ENCODE data around the gene TSPEAR. TPM values are rescaled to one million over a fixed set of nuclear protein-coding genes. Genes with fewer than 3 reads are reported as not detected.

TSPEAR gene
- total and polyA plus RNA-seq, 2 donors (not counting 1 experiment from before 2014, with no cell fraction given), result not detected

DNA sequence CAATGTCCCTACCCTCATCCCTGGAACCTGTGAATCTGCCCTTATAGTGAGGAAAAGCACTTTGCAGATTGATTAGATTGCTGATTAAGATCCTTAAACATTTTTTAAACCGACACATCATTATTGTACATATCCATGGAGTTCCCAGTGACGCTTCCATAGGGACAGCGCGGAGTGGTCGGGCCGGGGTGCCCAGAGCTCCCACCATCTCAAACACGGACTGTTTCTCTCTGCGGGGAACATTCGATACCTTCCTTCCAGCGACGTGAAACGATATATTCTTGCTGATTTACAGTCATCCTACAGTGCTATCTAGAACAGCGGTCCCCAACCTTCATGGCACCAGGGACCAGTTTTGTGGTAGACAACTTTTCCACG, 10.4 kb downstream of the TSPEAR start:
- Histone ChIP-seq H3K79me2 (ENCODE audit: control insufficient read depth, insufficient read depth, low read length) (no peaks in the 10 kb centered on the region), H3K4me1 (ENCODE audit: control insufficient read depth in 2 of 2, insufficient read depth in 2 of 2, low read length in 2 of 2) (no peaks in the 10 kb centered on the region), H3K9ac (ENCODE audit: low read length) (no peak overlapping the region), H3K27me3 (replicated peaks in 1 of 4; ENCODE audit: control extremely low read depth in 1 of 4, control insufficient read depth in 3 of 4, insufficient read depth in 4 of 4, low read length in 3 of 4) (peaks cover 0 to 60% (median 20%) of the 10 kb centered on the region in 4 experiments), H4K20me1 (ENCODE audit: control insufficient read depth, insufficient read depth, low read length, poor library complexity, severe bottlenecking) (no peaks in the 10 kb centered on the region), H3K4me3 (ENCODE audit: control extremely low read depth in 1 of 5, extremely low read depth in 1 of 5, insufficient read depth in 1 of 5, low read depth in 2 of 5, low read length in 4 of 5) (no peak overlapping the region), H2AFZ (ENCODE audit: insufficient read depth, low read depth, low read length, poor library complexity, severe bottlenecking) (no peak overlapping the region), H3K36me3 (replicated peaks in 1 of 2; ENCODE audit: control extremely low read depth in 1 of 2, control insufficient read depth in 1 of 2, extremely low read depth in 1 of 2, insufficient read depth in 2 of 2, low read length in 1 of 2) (no peaks in the 10 kb centered on the region), H3K9me3 (ENCODE audit: control extremely low read depth in 1 of 3, control insufficient read depth in 2 of 3, insufficient read depth in 1 of 3, low read length in 2 of 3) (peaks cover 0 to 24% (median 4%) of the 10 kb centered on the region in 3 donors), H3K27ac (ENCODE audit: low read length in 2 of 2) (no peak overlapping the region), H3K4me2 (replicated peaks; ENCODE audit: low read depth, low read length, poor library complexity, severe bottlenecking) (no peak overlapping the region)
- 77% methylated on average over 11 of the region's 14 CpGs for WGBS (ENCODE audit: insufficient coverage)
- intact Hi-C loops (cut with micrococcal nuclease), result no loop called here
- DNase-seq (no peak), ATAC-seq (ENCODE audit: low read depth) (no peak)
- Mint-ChIP-seq H3K9me3 (ENCODE audit: insufficient read depth) (peaks cover 4% of the 10 kb centered on the region), H3K27ac (no peak overlapping the region), H3K27me3 (peaks cover 67% of the 10 kb centered on the region), H3K4me3 (no peak overlapping the region), H3K4me1 (no peaks in the 10 kb centered on the region)
- TF ChIP-seq EZH2 (IDR thresholded peaks at IDR 0.05; ENCODE audit: borderline replicate concordance, insufficient read depth, low read depth, low read length, poor library complexity, severe bottlenecking), result no peak
- TF ChIP-seq, protein P1, sequence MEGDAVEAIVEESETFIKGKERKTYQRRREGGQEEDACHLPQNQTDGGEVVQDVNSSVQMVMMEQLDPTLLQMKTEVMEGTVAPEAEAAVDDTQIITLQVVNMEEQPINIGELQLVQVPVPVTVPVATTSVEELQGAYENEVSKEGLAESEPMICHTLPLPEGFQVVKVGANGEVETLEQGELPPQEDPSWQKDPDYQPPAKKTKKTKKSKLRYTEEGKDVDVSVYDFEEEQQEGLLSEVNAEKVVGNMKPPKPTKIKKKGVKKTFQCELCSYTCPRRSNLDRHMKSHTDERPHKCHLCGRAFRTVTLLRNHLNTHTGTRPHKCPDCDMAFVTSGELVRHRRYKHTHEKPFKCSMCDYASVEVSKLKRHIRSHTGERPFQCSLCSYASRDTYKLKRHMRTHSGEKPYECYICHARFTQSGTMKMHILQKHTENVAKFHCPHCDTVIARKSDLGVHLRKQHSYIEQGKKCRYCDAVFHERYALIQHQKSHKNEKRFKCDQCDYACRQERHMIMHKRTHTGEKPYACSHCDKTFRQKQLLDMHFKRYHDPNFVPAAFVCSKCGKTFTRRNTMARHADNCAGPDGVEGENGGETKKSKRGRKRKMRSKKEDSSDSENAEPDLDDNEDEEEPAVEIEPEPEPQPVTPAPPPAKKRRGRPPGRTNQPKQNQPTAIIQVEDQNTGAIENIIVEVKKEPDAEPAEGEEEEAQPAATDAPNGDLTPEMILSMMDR (IDR thresholded peaks at IDR 0.05), result no peak
- CTCF ChIA-PET, result no interaction called here
- POLR2A ChIA-PET, result no interaction called here

- H3K4me3 Mint-ChIP-seq, result no peak overlapping the region
- H3K27me3 ChIP-seq (replicated peaks in 1 of 4; ENCODE audit: control extremely low read depth in 1 of 4, control insufficient read depth in 3 of 4, insufficient read depth in 4 of 4, low read length in 3 of 4), result peaks cover 0 to 58% (median 19%) of the 10 kb centered on the region in 4 experiments
- peaks cover 65% of the 10 kb centered on the region for H3K27me3 Mint-ChIP-seq
- H3K9ac ChIP-seq (ENCODE audit: low read length), result no peak overlapping the region
- POLR2A ChIA-PET, result no interaction called here
- no peak overlapping the region for H3K4me2 ChIP-seq (replicated peaks; ENCODE audit: low read depth, low read length, poor library complexity, severe bottlenecking)
- no peak overlapping the region for H3K27ac ChIP-seq (ENCODE audit: low read length in 2 of 2)
- H3K79me2 ChIP-seq (ENCODE audit: control insufficient read depth, insufficient read depth, low read length), result no peaks in the 10 kb centered on the region
- no peaks in the 10 kb centered on the region for H3K36me3 ChIP-seq (replicated peaks in 1 of 2; ENCODE audit: control extremely low read depth in 1 of 2, control insufficient read depth in 1 of 2, extremely low read depth in 1 of 2, insufficient read depth in 2 of 2, low read length in 1 of 2)
- intact Hi-C loops (cut with micrococcal nuclease), result no loop called here
- CTCF ChIA-PET, result no interaction called here
- no peaks in the 10 kb centered on the region for H3K4me1 Mint-ChIP-seq
- H3K9me3 ChIP-seq (ENCODE audit: control extremely low read depth in 1 of 3, control insufficient read depth in 2 of 3, insufficient read depth in 1 of 3, low read length in 2 of 3), result peaks cover 0 to 19% (median 3%) of the 10 kb centered on the region in 3 donors
- H4K20me1 ChIP-seq (ENCODE audit: control insufficient read depth, insufficient read depth, low read length, poor library complexity, severe bottlenecking), result no peaks in the 10 kb centered on the region
- no peaks in the 10 kb centered on the region for H3K9me3 Mint-ChIP-seq (ENCODE audit: insufficient read depth)
- no peaks in the 10 kb centered on the region for H3K4me1 ChIP-seq (ENCODE audit: control insufficient read depth in 2 of 2, insufficient read depth in 2 of 2, low read length in 2 of 2)
- no peak overlapping the region for H2AFZ ChIP-seq (ENCODE audit: insufficient read depth, low read depth, low read length, poor library complexity, severe bottlenecking)
- DNase-seq (no peak), ATAC-seq (ENCODE audit: low read depth) (no peak)
- H3K27ac Mint-ChIP-seq, result no peak overlapping the region
- H3K4me3 ChIP-seq (ENCODE audit: control extremely low read depth in 1 of 5, extremely low read depth in 1 of 5, insufficient read depth in 1 of 5, low read depth in 2 of 5, low read length in 4 of 5), result no peak overlapping the region
- 58% methylated on average over 19 of the region's 21 CpGs for WGBS (ENCODE audit: insufficient coverage)
- TF ChIP-seq, protein P1 (IDR thresholded peaks at IDR 0.05), result no peak
- TF ChIP-seq EZH2 (IDR thresholded peaks at IDR 0.05; ENCODE audit: borderline replicate concordance, insufficient read depth, low read depth, low read length, poor library complexity, severe bottlenecking), result no peak
Measured at GRCh38 chr21:44700101-44701022, 11.0 kb downstream of the TSPEAR start.

All from B cell (primary cell).